ENCODE data around the gene ASB3.
"Not testable (repeated sequence)": the region's sequence is repeated elsewhere in the genome, so short reads cannot be mapped to it uniquely, and the experiment has no call there.

Gene ASB3

GRCh38 chr2:53786352-53786704 is 425 bp downstream of the ASB3 start:
- DNase-seq: peak; percentile 46

- no peak for DNase-seq
Measured at GRCh38 chr2:53785366-53785765, 1.4 kb downstream of the ASB3 start.

DNA sequence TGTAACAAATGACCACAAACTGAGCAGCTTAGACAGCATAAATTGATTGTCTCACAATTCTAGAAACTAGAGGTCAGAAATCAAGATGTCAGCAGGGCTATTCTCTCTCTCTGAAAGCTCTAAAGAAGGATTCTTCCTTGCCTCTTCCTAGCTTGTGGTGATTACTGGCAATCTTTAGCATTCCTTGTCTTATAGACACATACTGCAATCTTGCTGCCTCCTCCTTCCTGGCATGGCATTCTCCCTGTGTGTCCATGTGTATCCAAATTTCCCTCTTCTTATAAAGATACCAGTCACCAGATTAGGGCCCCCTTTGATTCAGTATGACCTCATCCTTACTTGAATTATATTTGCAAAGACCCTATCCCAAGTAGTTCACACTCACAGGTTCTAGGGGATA is 2.3 kb downstream of the ASB3 start:
- DNase-seq: no peak

DNA sequence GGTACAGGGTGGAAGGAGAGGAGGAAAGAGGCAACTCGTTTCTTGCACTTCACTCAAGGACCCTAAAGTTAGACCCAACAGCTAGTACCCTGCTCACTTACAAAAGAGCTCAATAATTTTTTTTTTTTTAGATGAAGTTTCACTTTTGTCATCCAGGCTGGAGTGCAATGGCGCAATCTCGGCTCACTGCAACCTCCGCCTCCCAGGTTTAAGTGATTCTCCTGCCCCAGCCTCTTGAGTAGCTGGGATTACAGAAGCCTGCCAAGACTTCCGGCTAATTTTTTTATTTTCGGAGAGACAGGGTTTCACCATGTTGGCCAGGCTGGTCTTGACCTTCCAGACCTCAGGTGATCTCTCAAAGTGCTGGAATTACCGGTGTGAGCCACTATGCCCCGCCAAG is 4.1 kb downstream of the ASB3 start:
- no peak for DNase-seq

- DNase-seq: no peak
Measured at GRCh38 chr2:53780056-53780455, 6.7 kb downstream of the ASB3 start.

DNA sequence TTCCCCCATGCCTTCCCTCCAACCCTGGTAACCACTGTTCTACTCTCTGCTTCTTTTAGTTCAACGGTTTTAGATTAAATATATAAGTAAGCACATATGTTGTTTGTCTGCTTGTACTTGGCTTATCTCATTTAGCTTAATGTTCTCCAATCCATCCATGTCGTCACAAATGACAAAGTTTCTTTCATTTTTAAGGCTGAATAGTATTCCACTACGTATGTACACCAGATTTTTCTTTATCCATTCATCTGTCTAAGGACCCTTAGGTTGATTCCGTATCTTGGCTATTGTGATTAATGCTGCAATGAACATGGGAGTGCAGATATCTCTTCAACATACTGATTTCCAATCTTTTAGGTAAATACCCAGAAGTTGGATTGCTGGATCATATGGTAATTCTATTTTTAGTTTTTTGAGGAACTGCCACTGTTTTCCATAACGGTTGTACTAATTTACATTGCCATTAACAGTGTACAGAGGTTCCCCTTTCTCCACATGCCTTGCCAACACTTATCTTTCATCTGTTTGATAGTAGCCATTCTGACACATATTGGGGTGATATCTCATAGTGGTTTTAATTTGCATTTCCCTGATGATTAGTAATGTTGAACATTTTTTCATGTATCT is 8.1 kb downstream of the ASB3 start:
- no peak for DNase-seq

- no peak for DNase-seq
Measured at GRCh38 chr2:53777134-53777533, 9.6 kb downstream of the ASB3 start.

DNA sequence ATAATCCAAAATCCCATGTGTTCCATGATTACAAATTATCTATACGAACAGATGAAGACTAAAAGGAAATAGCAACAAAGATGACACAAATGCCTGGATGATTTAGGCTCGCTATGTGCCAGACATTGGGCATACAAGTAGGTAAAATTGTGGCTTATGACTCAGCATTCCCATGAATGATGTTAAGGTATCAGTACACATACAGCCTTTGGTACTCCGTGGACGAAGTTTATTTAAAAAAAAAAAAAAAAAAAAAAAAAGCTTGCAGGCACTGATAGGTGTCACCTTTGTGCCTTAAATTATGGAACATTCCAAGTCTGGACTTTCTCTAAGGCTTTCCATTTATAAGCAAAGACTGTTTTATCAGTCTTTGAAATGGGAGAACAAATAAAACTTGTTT is 16.5 kb downstream of the ASB3 start:
- DNase-seq: no peak

GRCh38 chr2:53769318-53769945 is 17.3 kb downstream of the ASB3 start:
- no peak for DNase-seq

DNA sequence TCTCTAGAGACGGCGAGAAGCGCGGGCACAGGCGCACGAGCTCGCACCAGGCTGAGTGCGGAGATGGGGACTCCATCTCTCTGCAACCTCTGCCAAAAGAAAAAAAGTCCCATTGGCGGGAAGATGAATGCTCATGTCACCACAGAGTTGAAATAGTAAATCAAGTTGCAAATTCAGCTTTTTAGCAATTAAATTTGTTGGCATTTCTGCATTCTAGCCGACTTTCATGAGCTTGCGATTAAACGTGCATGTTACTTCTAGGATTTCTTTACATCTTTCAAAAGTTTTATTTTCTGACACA is 18.6 kb downstream of the ASB3 start:
- DNase-seq: no peak

GRCh38 chr2:53767405-53768241 is 19.1 kb downstream of the ASB3 start, which contains the start of gene CHAC2:
TSS of gene CHAC2 (plus strand) at chr2:53767804. CDS start at chr2:53767887, 83 bp downstream.
- peak; percentile 90 for DNase-seq

GRCh38 chr2:53765767-53766166 is 21.0 kb downstream of the ASB3 start:
- no peak for DNase-seq

DNA sequence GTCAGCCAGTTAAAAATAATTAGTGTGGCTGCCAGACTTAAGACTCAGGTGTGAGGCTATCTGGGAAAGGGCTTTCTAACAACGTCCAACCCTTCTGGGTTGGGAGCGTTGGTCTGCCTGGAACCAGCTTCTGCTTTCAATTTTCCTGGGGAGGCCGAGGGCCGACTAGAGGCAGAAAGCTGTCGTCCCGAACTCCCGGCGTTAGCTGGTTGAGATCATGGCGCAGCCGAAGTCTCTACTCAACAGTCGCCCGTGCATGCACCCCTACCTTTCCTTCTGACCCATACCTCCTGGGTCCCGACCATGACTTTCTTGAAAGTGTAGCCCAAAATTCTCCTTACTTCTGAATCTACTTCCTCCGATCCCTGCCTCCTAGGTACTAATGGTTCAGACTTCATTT is 29.5 kb downstream of the ASB3 start:
- DNase-seq: not testable (repeated sequence)

GRCh38 chr2:53756644-53757043 is 30.1 kb downstream of the ASB3 start:
- DNase-seq: no peak

DNA sequence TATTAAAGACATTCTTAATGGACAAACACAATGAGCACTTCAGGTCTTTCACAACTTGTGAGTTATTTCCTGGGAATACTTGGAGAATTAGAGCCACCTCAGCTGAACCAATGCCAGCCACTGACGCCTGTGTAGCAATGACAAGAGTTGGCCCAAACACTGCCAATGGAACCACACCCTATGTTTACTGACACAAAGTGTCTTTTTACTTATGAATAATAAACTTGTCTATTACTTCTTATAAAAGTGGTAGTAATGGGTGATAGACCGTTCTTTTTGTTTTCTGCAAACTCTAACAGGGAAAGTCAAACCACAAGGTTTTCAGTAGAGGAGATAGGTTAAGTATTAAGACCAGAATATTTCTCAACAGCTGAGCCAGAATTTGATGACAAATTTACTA is 31.6 kb downstream of the ASB3 start:
- DNase-seq: no peak

- no peak for DNase-seq
Measured at GRCh38 chr2:53753041-53753440, 33.7 kb downstream of the ASB3 start.

GRCh38 chr2:53752385-53752784 is 34.4 kb downstream of the ASB3 start:
- DNase-seq: no peak

DNA sequence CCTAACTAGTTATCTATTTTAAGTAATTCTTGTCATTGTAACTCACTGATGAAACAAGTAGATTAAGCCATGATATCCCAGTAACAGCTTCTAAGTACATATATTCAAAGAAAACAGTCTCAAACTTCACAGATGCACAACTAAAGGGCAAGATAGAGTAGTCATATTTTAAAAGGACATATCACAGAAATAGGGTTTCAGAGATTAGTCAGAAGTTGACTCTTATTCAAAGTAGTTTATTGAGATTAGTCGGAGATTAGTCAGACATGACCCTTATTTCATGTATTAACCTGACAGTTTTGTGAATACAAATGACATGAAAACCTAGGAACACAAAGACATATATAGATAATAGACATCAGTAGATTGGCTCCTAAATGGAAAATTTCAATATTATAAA is 35.0 kb downstream of the ASB3 start:
- DNase-seq: no peak

DNA sequence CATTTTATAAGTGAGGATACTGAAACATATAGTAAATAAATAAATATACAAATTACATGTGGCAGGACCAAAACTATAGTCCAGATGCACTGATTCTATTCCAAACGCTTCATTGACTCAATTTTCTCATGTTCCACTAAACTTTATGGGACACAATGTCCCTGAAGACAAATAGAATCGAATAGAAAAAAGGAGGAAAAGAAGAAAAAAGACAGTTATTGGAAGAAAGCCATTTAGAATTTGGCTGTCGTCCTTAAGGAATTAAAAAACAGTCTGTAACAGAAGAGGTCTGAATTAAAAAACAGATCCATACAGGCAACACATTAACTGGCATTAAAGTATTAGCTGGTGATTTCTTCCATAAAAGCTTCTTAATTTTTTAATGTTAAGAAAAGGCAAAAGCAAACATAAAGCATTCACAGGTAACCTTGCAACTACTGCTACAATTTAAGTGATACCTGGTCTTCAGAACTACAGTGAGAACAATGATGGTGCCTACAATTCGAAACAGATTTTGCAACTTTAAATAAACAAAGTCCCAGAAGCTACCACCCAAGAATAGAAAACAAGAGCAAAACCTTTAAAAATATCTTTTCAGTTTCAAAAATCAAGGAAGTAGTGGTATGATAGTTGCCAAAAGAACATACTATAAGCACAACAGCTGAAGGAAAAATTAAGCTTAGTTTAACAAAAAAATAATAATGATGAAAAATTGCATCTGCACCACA is 36.5 kb downstream of the ASB3 start:
- no peak for DNase-seq

GRCh38 chr2:53744395-53745065 is 42.2 kb downstream of the ASB3 start:
- DNase-seq: no peak

- no peak for DNase-seq
Measured at GRCh38 chr2:53740170-53740569, 46.6 kb downstream of the ASB3 start.

- DNase-seq: no peak
Measured at GRCh38 chr2:53739032-53739431, 47.7 kb downstream of the ASB3 start.

- DNase-seq: no peak
Measured at GRCh38 chr2:53737091-53737490, 49.7 kb downstream of the ASB3 start.

Measured in stimulated activated CD8-positive, alpha-beta memory T cell treated with anti-CD3 and anti-CD28 coated beads, Interleukin-4, amount 100 ng/mL, for 48 hours (primary cell).